Measurements from ENCODE around the gene ALDH6A1. TPM values are rescaled to one million over a fixed set of nuclear protein-coding genes. Genes with fewer than 3 reads are reported as not detected.

ALDH6A1 gene
- total RNA-seq, 1 donor from 2014 or later: 45.5 TPM

- H3K27ac ChIP-seq: no peak overlapping the region
- H3K9me3 ChIP-seq: no peaks in the 10 kb centered on the region
- peaks cover 93% of the 10 kb centered on the region for H3K36me3 ChIP-seq
- H3K27me3 ChIP-seq (ENCODE audit: low read depth): no peaks in the 10 kb centered on the region
- no peak for TF ChIP-seq CTCF (IDR thresholded peaks at IDR 0.05)
- intact Hi-C loops (cut with DNase I): no loop called here
- H3K4me1 ChIP-seq: no peaks in the 10 kb centered on the region
- ATAC-seq: no peak
- no peak overlapping the region for H3K4me3 ChIP-seq
- DNase-seq: no peak
Measured at GRCh38 chr14:74065746-74066575, 18.3 kb downstream of the ALDH6A1 start.

DNA sequence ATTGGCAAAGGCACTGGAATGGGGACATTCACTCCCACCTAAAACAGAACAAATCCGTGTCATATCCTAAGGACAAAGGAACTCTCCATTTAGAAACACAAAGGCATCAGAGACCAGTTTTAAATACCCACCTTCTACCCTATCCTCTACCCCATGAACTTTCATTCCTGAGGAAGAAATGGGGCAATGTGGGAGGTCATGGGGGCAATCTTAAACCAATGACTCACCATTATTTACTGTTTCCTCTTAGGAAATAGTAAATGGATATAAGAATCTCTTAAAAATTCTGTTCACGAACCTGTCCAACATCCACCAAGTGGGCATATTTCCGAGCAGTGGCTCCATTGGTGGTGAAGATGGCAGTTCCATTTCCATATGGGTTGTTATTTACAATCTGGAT lies 19.4 kb downstream of the ALDH6A1 start:
- H3K27ac ChIP-seq: no peak overlapping the region
- no peaks in the 10 kb centered on the region for H3K27me3 ChIP-seq (ENCODE audit: low read depth)
- DNase-seq (no peak), ATAC-seq (no peak)
- intact Hi-C loops (cut with DNase I): no loop called here
- no peak overlapping the region for H3K4me3 ChIP-seq
- no peaks in the 10 kb centered on the region for H3K4me1 ChIP-seq
- no peaks in the 10 kb centered on the region for H3K9me3 ChIP-seq
- TF ChIP-seq CTCF (IDR thresholded peaks at IDR 0.05): no peak
- peaks cover 95% of the 10 kb centered on the region for H3K36me3 ChIP-seq

DNA sequence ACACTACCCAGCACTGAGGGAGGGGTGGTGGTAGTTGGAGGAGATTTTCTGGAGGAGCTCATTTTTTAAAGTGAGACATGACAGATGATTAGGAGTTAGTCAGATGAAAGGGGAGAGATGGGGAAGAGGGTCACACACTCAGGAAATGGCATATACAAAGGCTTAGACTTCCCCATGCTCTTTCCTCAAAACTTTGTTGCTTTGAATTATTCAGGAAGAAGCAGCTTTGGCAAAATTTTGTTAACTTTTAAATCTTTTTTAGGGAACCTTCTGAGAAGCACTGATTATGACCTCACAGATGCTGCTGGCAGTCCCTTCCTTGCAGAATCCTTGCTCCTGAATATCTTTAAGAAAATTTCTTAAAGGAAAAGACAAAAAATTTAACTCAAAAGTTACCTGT lies 19.8 kb downstream of the ALDH6A1 start:
- Histone ChIP-seq H3K4me1 (no peaks in the 10 kb centered on the region), H3K4me3 (no peak overlapping the region), H3K27me3 (ENCODE audit: low read depth) (no peaks in the 10 kb centered on the region), H3K36me3 (peaks cover 95% of the 10 kb centered on the region), H3K9me3 (no peaks in the 10 kb centered on the region), H3K27ac (no peak overlapping the region)
- ATAC-seq (no peak), DNase-seq (no peak)
- no peak for TF ChIP-seq CTCF (IDR thresholded peaks at IDR 0.05)
- intact Hi-C loops (cut with DNase I): no loop called here

DNA sequence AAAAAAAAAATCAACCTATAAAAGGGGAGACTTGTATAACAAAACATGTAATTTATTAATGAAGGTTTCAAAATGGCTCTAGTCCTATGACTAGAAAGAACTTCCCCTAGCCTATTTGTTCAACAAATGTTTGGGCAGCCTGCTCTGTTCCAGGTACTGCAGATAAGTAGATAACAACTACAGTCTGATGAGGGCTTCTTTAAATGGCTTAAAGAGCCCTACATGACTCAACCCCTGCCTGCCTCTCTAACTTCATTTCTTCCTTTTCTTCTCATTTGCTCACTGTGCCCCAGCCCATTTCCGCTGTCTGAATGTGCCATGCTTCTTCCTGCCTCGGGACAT lies 21.5 kb downstream of the ALDH6A1 start:
- H3K27me3 ChIP-seq (ENCODE audit: low read depth): no peaks in the 10 kb centered on the region
- H3K4me3 ChIP-seq: no peak overlapping the region
- no peaks in the 10 kb centered on the region for H3K9me3 ChIP-seq
- no peak overlapping the region for H3K27ac ChIP-seq
- no peak for TF ChIP-seq CTCF (IDR thresholded peaks at IDR 0.05)
- DNase-seq: no peak
- no peaks in the 10 kb centered on the region for H3K4me1 ChIP-seq
- intact Hi-C loops (cut with DNase I): no loop called here
- ATAC-seq: no peak
- H3K36me3 ChIP-seq: peaks cover 99% of the 10 kb centered on the region

DNA sequence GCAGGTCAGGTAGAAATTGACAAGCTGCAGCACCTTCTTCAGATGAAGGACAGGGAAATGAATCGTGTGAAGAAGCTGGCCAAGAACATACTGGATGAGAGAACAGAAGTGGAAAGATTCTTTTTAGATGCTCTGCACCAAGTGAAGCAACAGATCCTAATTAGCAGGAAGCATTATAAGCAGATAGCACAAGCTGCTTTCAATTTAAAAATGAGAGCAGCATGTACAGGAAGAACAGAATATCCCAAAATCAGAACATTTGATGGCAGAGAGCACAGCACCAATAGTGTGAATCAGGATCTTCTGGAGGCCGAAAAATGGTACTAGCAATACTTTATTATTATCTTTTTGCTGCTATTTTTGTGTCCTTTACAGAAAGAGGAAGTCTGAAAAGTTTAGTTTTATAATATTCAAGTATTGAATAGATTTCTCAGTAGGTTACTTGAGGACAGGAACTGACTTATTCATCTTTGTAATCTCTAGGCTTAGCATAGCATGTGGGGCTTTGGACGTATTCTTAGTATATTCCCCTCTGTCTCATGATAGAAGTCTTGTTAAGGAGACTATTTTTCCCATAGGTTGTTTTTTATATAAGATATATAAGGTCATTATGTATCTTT lies 34.3 kb downstream of the ALDH6A1 start:
- DNase-seq (no peak), ATAC-seq (no peak)
- H3K27me3 ChIP-seq (ENCODE audit: low read depth): no peaks in the 10 kb centered on the region
- intact Hi-C loops (cut with DNase I): no loop called here
- no peaks in the 10 kb centered on the region for H3K36me3 ChIP-seq
- H3K4me1 ChIP-seq: no peaks in the 10 kb centered on the region
- H3K27ac ChIP-seq: no peak overlapping the region
- no peak overlapping the region for H3K4me3 ChIP-seq
- TF ChIP-seq CTCF (IDR thresholded peaks at IDR 0.05): no peak
- H3K9me3 ChIP-seq: no peaks in the 10 kb centered on the region
